ENCODE results near the gene SLC1A7.

DNA sequence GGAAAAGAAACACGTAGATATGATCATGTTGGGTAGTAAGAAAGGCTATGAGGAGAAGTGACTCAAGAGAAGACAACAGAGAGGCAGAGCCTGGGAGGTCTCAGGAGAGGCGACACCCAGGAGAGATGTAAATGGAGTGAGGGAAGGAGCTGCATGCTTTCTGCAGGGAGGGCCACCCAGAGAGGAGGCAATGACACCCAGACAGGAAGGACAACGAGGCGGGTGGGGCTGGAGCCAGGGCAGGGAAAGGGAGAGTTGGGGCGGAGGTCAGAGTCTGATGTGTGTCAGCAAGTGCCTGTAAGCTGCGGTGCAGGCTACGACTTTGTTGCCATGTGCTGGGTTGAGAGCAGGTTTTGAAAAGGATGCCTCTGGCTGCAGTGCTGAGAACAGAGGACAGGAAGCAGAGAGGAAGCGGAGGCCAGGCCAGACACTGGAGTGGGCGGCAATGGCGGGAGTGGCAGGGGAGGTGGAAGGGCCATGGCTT, 31.3 kb downstream of the SLC1A7 start:
- TF ChIP-seq CTCF (IDR thresholded peaks at IDR 0.05; ENCODE audit: low read length) (no peak), EZH2 (IDR thresholded peaks at IDR 0.05; ENCODE audit: borderline replicate concordance, low read length) (no peak)

All from OCI-LY1 (cell line).